EH (cell line): ENCODE data around the gene LAP3.

Source experiments
- DNase-seq: peaks from one replicate; pipeline ENCODE4 v3.0.0-alpha.2; 2015; ENCODE audit warnings: low read depth

LAP3 gene

GRCh38 chr4:17619416-17620105, 42.6 kb downstream of the LAP3 start:
- peak; percentile 10 for DNase-seq

GRCh38 chr4:17623451-17624001, 46.5 kb downstream of the LAP3 start:
- DNase-seq: peak; percentile 80

GRCh38 chr4:17624821-17625220, 47.8 kb downstream of the LAP3 start:
- no peak for DNase-seq

- no peak for DNase-seq
Measured at GRCh38 chr4:17630228-17630627, 53.2 kb downstream of the LAP3 start.

GRCh38 chr4:17633600-17633999, 56.6 kb downstream of the LAP3 start:
- DNase-seq: no peak

GRCh38 chr4:17635056-17635455, 58.1 kb downstream of the LAP3 start:
- no peak for DNase-seq

- no peak for DNase-seq
Measured at GRCh38 chr4:17636341-17636695, 59.3 kb downstream of the LAP3 start.

- DNase-seq: peak; percentile 74
Measured at GRCh38 chr4:17636696-17637622, 60.0 kb downstream of the LAP3 start.

GRCh38 chr4:17639136-17639535, 62.1 kb downstream of the LAP3 start:
- DNase-seq: no peak

GRCh38 chr4:17642398-17642783, 65.4 kb downstream of the LAP3 start:
- DNase-seq: no peak

GRCh38 chr4:17646693-17647092, 69.7 kb downstream of the LAP3 start:
- no peak for DNase-seq

GRCh38 chr4:17647176-17647806, 70.3 kb downstream of the LAP3 start:
- DNase-seq: no peak

- no peak for DNase-seq
Measured at GRCh38 chr4:17647927-17648326, 70.9 kb downstream of the LAP3 start.

- DNase-seq: no peak
Measured at GRCh38 chr4:17650406-17650805, 73.4 kb downstream of the LAP3 start.

GRCh38 chr4:17654701-17655100, 77.7 kb downstream of the LAP3 start:
- no peak for DNase-seq

- no peak for DNase-seq
Measured at GRCh38 chr4:17657090-17657489, 80.1 kb downstream of the LAP3 start.
